ENCODE results near the gene KRT80. TPM values are rescaled to one million over a fixed set of nuclear protein-coding genes. Genes with fewer than 3 reads are reported as not detected.
A peak's percentile ranks its signal among the peaks of the same experiment; 100 is the strongest.

The KRT80 gene
- total RNA-seq, 4 donors from 2014 or later = 0.16 to 0.54 (median 0.31) TPM; not detected in 1

- no peak overlapping the region for H3K4me3 ChIP-seq
- WGBS, 2 donors (ENCODE audit: low coverage in 1 of 2) = no CpG with 5 or more reads among the region's 2 CpGs
- H3K27me3 ChIP-seq = no peaks in the 10 kb centered on the region
- no peak for ATAC-seq
- H3K9me3 ChIP-seq = no peaks in the 10 kb centered on the region
- no peak overlapping the region for H3K27ac ChIP-seq
- H3K36me3 ChIP-seq = no peaks in the 10 kb centered on the region
- TF ChIP-seq, protein P1, sequence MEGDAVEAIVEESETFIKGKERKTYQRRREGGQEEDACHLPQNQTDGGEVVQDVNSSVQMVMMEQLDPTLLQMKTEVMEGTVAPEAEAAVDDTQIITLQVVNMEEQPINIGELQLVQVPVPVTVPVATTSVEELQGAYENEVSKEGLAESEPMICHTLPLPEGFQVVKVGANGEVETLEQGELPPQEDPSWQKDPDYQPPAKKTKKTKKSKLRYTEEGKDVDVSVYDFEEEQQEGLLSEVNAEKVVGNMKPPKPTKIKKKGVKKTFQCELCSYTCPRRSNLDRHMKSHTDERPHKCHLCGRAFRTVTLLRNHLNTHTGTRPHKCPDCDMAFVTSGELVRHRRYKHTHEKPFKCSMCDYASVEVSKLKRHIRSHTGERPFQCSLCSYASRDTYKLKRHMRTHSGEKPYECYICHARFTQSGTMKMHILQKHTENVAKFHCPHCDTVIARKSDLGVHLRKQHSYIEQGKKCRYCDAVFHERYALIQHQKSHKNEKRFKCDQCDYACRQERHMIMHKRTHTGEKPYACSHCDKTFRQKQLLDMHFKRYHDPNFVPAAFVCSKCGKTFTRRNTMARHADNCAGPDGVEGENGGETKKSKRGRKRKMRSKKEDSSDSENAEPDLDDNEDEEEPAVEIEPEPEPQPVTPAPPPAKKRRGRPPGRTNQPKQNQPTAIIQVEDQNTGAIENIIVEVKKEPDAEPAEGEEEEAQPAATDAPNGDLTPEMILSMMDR (IDR thresholded peaks at IDR 0.05) = no peak
- no peak for TF ChIP-seq POLR2AphosphoS5 (IDR thresholded peaks at IDR 0.05)
- TF ChIP-seq POLR2A (IDR thresholded peaks at IDR 0.05) = no peak
- TF ChIP-seq EP300 (IDR thresholded peaks at IDR 0.05) = no peak
- H3K4me1 ChIP-seq = peaks cover 0 to 21% (median 0%) of the 10 kb centered on the region in 3 donors
Observed at GRCh38 chr12:52178984-52179383, 12.8 kb downstream of the KRT80 start.

DNA sequence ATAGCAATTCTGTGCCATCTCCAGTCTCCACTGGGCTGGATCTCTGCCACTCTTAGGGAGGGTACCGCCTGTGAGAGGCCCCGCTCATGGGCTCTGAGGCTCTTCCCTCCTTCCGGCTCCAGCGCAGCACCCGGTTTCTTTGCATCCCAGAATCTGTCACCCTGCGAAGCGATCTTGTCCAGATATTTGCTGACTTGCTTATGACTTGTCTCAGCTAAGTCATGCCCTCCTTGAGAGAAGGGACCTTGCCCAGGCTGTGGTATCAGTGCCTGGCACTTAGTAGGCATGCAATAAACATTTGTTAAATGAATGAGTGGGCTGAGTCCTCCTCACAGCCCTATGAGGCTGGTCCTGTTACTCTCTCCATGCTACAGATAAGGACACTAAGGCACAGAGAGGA is 13.4 kb downstream of the KRT80 start:
- no peak for TF ChIP-seq EP300 (IDR thresholded peaks at IDR 0.05)
- TF ChIP-seq, protein P1 (IDR thresholded peaks at IDR 0.05) = no peak
- no peak for TF ChIP-seq POLR2A (IDR thresholded peaks at IDR 0.05)
- no peak for TF ChIP-seq POLR2AphosphoS5 (IDR thresholded peaks at IDR 0.05)
- no peaks in the 10 kb centered on the region for H3K36me3 ChIP-seq
- ATAC-seq = no peak
- H3K27ac ChIP-seq = no peak overlapping the region
- peaks cover 0 to 18% (median 0%) of the 10 kb centered on the region in 3 donors for H3K4me1 ChIP-seq
- 83 to 100% methylated on average over 1 of the region's 7 CpGs for WGBS, 2 donors (ENCODE audit: low coverage in 1 of 2)
- H3K4me3 ChIP-seq = no peak overlapping the region
- no peaks in the 10 kb centered on the region for H3K27me3 ChIP-seq
- H3K9me3 ChIP-seq = no peaks in the 10 kb centered on the region

- TF ChIP-seq, protein P1 (IDR thresholded peaks at IDR 0.05) = peak in 1 of 4 experiments; percentile 10
- TF ChIP-seq EP300 (IDR thresholded peaks at IDR 0.05) = no peak
- TF ChIP-seq POLR2AphosphoS5 (IDR thresholded peaks at IDR 0.05) = peak; percentile 19
- TF ChIP-seq POLR2A (IDR thresholded peaks at IDR 0.05) = no peak
- Histone ChIP-seq H3K9me3 (no peaks in the 10 kb centered on the region), H3K27me3 (no peaks in the 10 kb centered on the region), H3K36me3 (no peaks in the 10 kb centered on the region), H3K4me1 (peaks cover 0 to 12% (median 0%) of the 10 kb centered on the region in 3 donors), H3K4me3 (no peak overlapping the region), H3K27ac (peak overlapping the region in 2 of 4 donors; percentile 31 to 45)
- ATAC-seq = peak; percentile 24
- WGBS, 2 donors (ENCODE audit: low coverage in 1 of 2) = 52 to 66% methylated on average over 6 to 7 of the region's 20 CpGs
Observed at GRCh38 chr12:52175371-52176350, 16.2 kb downstream of the KRT80 start.

DNA sequence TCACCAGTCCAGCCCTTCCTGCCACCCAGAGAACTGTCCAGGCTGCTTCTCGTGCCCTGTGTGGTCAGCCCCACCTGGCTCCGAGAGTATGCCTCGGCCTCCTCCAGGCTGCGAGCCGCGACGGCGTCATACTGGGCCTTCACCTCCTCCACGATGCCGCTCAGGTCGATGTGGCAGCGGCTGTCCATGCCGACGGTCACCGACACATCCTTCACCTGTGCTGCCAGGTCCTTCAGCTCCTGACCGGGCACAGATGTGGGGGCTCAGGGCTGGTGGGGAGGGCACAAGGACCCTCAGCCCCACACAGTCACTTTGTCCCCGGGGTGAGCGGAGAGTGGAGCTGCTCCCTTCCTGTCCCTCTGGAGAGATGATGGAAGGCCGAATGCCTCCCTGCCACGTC is 18.3 kb downstream of the KRT80 start:
- TF ChIP-seq POLR2AphosphoS5 (IDR thresholded peaks at IDR 0.05) (no peak), EP300 (IDR thresholded peaks at IDR 0.05) (no peak), POLR2A (IDR thresholded peaks at IDR 0.05) (no peak)
- TF ChIP-seq, protein P1 (IDR thresholded peaks at IDR 0.05) = no peak
- H3K4me3 ChIP-seq = no peak overlapping the region
- ATAC-seq = no peak
- no peak overlapping the region for H3K27ac ChIP-seq
- H3K36me3 ChIP-seq = no peaks in the 10 kb centered on the region
- no peaks in the 10 kb centered on the region for H3K9me3 ChIP-seq
- WGBS, 2 donors (ENCODE audit: low coverage in 1 of 2) = 61 to 94% methylated on average over 2 to 10 of the region's 20 CpGs
- H3K27me3 ChIP-seq = no peaks in the 10 kb centered on the region
- H3K4me1 ChIP-seq = peaks cover 0 to 12% (median 0%) of the 10 kb centered on the region in 3 donors
